CD4-positive, alpha-beta T cell treated with Interleukin-4 for 1 hour (primary cell): ENCODE results near the gene LGALS9C.
"Not testable (repeated sequence)": the region's sequence is repeated elsewhere in the genome, so short reads cannot be mapped to it uniquely, and the experiment has no call there.

Source experiments
- DNase-seq, 2 donors: peaks; one replicate each; pipeline ENCODE4 v3.0.0-alpha.2; 2020 to 2022

LGALS9C gene

DNA sequence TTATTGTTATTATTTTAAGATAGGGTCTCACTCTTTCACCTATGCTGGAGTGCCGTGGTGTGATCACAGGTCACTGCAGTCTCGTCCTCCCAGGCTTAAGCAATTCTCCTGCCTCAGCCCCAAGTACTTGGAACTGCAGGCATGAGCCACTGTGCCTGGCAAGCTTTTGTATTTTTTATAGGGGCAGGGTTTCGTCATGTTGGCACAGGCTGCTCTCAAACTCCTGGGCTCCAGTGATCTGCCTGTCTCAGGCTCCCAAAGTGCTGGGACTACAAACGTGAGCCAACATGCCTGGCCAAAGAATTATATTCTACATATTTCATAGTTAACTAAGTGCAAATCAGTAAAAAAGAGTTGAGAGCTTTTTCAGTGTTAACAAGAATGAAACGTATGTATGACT lies 65.6 kb downstream of the LGALS9C start:
- not testable (repeated sequence) for DNase-seq

GRCh38 chr17:18542907-18543306 lies 66.3 kb downstream of the LGALS9C start:
- DNase-seq: not testable (repeated sequence)
